Fibroblast of lung (primary cell): ENCODE data around the gene ZNF862.

Experiments used
- EZH2 ChIP-seq: IDR thresholded peaks from 2 replicates; pipeline ENCODE4 v1.5.1; 2012; ENCODE audit warnings: low read length, control low read depth, mild to moderate bottlenecking; ENCODE audit errors: missing control alignments
- TF ChIP-seq, protein P1 (sequence below), 2 donors: IDR thresholded peaks in 1 of 2; conservative IDR thresholded peaks in 1 of 2; 1 replicate in 1 of 2; 2 replicates in 1 of 2; pipeline ENCODE4 v1.5.1; 2011 to 2012; ENCODE audit warnings: low read length in 2 of 2, control low read depth in 1 of 2, inconsistent platforms in 1 of 2, low read depth in 1 of 2, mild to moderate bottlenecking in 1 of 2

DNA sequence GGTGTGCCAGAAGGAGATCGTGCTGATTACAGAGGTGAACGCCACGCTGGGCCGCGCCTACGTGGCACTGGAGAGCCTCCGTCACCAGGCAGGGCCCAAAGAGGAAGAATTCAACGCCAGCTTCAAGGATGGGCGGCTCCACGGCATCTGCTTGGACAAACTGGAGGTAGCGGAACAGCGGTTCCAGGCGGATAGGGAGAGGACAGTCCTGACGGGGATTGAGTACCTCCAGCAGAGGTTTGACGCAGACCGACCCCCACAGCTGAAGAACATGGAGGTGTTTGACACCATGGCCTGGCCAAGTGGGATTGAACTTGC lies 23.5 kb downstream of the ZNF862 start:
- no peak for TF ChIP-seq EZH2
- TF ChIP-seq, protein P1, sequence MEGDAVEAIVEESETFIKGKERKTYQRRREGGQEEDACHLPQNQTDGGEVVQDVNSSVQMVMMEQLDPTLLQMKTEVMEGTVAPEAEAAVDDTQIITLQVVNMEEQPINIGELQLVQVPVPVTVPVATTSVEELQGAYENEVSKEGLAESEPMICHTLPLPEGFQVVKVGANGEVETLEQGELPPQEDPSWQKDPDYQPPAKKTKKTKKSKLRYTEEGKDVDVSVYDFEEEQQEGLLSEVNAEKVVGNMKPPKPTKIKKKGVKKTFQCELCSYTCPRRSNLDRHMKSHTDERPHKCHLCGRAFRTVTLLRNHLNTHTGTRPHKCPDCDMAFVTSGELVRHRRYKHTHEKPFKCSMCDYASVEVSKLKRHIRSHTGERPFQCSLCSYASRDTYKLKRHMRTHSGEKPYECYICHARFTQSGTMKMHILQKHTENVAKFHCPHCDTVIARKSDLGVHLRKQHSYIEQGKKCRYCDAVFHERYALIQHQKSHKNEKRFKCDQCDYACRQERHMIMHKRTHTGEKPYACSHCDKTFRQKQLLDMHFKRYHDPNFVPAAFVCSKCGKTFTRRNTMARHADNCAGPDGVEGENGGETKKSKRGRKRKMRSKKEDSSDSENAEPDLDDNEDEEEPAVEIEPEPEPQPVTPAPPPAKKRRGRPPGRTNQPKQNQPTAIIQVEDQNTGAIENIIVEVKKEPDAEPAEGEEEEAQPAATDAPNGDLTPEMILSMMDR (conservative IDR thresholded peaks at IDR 0.05 in 1 of 2, IDR thresholded peaks at IDR 0.05 in 1 of 2; ENCODE audit: low read depth in 1 of 2, low read length in 2 of 2), result no peak
